ENCODE measurements around the gene CTU2.

The CTU2 gene

DNA sequence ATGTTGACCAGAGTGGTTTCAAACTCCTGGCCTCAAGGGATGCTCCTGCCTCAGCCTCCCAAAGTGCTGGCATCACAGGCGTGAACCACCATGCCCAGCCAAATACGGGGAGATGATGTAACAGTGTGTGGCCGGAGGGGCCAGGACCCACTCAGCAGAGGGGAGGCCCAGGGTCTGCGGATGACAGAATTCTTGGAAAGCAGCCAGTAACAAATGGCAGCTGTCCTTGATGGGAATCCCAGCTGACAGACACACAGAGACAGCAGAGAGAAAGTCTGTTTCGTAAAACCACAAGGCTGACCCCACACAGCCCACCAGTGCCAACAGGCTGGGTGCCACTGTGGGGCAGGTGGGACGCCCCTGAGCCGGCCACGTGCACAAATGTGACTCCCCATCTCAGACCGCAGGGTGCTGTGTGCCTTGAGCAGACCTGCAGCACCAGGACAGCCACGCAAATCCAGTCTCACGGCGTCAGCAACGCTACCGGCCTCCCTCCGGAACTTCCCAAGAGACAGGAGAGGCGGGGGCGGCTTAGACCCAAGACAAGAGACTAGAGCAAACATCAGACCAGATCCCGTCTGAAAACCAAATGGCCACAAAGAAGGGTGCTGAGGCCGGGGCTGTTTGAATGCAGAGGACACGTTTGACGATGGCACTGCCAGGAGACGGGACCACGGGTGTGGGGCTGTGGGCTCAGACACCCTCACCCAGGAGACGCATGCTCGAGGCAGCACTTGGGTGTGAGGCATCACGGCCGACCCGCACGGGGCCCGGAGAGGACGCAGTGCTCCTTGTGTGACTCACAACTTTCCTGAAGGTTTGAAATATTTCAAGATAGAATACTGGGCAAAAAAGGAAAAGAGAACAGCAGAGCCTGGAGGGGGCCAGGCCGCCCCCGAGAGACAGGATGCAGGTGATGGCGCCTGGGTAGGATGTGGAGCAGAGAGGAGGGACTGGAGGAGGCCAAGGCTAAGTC lies 24.6 kb downstream of the CTU2 start:
- TF ChIP-seq, protein P1, sequence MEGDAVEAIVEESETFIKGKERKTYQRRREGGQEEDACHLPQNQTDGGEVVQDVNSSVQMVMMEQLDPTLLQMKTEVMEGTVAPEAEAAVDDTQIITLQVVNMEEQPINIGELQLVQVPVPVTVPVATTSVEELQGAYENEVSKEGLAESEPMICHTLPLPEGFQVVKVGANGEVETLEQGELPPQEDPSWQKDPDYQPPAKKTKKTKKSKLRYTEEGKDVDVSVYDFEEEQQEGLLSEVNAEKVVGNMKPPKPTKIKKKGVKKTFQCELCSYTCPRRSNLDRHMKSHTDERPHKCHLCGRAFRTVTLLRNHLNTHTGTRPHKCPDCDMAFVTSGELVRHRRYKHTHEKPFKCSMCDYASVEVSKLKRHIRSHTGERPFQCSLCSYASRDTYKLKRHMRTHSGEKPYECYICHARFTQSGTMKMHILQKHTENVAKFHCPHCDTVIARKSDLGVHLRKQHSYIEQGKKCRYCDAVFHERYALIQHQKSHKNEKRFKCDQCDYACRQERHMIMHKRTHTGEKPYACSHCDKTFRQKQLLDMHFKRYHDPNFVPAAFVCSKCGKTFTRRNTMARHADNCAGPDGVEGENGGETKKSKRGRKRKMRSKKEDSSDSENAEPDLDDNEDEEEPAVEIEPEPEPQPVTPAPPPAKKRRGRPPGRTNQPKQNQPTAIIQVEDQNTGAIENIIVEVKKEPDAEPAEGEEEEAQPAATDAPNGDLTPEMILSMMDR (IDR thresholded peaks at IDR 0.05; ENCODE audit: control insufficient read depth, extremely low read depth, insufficient read depth): no peak

DNA sequence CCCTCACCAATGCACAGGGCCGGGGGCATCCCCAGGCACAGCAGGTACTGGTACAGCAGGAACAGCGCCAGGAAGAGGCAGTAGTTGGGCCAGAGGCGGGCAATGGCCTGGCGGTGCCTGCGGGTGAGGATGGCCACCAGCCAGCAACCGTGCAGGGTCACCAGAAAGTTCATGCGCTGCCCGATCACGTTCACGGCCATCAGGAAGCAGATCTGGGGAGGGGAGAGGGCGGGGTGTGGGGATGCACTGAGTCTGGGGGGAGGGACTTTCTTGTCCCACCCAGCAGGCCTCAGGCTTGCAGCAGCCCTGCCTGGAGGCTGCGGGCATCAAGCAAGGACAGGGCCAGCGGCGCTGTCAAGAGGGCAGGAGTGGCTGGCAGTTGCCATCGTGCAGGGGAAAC lies 25.4 kb downstream of the CTU2 start:
- DNase-seq (ENCODE audit: low read depth): no peak
- H3K4me3 ChIP-seq (ENCODE audit: low read depth, low read length): no peak overlapping the region
- TF ChIP-seq, protein P1 (IDR thresholded peaks at IDR 0.05; ENCODE audit: control insufficient read depth, extremely low read depth, insufficient read depth): no peak

More for the DNA sequence above, 24.6 kb downstream of the CTU2 start:
- no peak for DNase-seq (ENCODE audit: low read depth)
- H3K4me3 ChIP-seq (ENCODE audit: low read depth, low read length): no peak overlapping the region

DNA sequence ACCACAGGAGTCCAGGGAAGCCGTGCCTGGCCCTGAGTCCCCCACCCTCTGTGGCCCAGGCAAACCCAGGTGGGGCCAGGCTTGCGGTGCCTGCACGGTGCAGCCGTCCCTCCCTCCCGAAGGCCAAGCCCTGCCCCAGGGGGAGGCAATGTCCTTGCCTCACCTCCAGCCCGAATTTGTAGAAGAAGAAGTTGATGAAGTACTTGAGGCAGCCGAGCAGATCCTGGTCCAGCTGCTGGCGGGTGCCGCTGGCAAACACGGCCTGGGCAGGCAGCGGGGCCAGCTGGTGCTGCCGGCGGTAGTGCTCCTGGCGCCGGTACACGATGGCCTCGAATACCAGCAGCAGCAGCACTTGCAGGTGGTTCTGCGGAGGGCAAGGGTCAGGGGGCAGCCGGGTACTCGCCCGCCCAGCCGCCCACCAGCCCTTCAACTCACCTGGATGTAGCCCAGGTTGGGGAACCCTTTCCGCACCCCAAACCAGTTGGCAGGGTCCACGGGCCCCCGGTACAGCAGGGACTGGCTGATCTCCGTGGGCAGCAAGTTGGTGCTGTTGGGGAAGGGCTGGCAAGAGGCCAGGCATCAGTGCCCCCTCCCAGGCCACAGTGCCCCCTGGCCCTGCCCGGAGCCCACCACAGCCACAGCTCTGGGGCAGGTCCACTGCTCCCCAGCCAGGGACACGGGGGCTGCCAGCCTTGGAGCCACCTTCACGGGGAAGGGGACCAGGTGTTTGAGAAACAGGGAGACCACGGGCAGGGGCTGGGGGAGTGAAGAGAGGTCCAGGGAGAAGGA lies 26.1 kb downstream of the CTU2 start:
- TF ChIP-seq, protein P1 (IDR thresholded peaks at IDR 0.05; ENCODE audit: control insufficient read depth, extremely low read depth, insufficient read depth): no peak
- no peak for DNase-seq (ENCODE audit: low read depth)
- H3K4me3 ChIP-seq (ENCODE audit: low read depth, low read length): no peak overlapping the region

DNA sequence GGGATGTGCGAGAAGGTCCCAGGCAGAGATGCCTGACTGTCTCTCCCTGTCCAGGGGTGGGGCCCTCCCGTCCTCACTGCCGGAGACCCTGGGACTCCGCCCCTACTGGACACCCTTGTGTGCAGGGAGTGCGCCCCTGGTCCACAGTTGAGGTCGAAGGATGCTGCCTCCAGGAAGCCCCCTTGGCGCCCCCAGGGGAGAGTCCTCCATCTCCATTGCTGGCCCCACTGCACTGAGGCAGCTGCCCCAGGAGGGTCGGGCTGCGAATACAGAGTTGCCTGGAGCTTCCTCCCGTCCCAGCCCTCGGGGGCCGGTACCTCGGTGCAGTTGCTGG lies 26.6 kb downstream of the CTU2 start:
- DNase-seq (ENCODE audit: low read depth): no peak
- TF ChIP-seq, protein P1 (IDR thresholded peaks at IDR 0.05; ENCODE audit: control insufficient read depth, extremely low read depth, insufficient read depth): no peak
- H3K4me3 ChIP-seq (ENCODE audit: low read depth, low read length): no peak overlapping the region

DNA sequence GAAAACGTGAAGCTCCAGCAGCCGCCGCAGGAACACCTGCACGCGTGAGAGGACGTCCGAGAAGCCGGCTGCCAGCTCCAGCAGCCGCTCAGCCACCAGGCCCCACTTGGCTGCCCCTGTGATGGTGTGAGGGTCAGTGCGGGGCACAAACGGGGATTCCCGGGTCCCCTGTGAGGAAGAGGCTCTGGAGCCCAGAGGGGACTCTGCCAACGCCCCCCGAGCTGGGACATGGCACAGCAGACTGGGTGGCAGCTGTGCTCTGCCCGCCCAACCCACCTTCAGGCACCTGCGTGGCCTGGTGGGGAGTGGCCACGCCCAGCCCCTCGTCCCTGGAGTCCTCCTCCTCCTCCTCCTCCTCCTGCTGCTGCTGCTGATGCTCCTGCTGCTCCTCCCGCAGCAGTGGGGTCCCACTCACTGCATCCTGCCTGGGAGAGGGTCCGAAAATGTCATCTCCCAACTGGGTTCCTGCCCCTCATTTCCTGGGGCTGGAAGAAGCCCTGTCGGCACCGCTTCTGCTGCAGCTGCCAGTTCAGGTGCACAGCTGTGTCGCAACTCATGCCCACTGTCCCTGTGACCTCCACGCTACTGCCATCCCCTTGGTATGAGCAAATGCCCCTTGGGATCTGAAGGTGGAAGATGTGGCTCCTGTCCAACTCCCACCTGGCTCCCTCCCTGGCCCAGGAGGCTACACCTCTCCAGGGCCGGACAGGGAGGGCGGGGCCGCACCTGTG lies 27.5 kb downstream of the CTU2 start:
- TF ChIP-seq, protein P1 (IDR thresholded peaks at IDR 0.05; ENCODE audit: control insufficient read depth, extremely low read depth, insufficient read depth): no peak
- H3K4me3 ChIP-seq (ENCODE audit: low read depth, low read length): no peak overlapping the region
- DNase-seq (ENCODE audit: low read depth): no peak

DNA sequence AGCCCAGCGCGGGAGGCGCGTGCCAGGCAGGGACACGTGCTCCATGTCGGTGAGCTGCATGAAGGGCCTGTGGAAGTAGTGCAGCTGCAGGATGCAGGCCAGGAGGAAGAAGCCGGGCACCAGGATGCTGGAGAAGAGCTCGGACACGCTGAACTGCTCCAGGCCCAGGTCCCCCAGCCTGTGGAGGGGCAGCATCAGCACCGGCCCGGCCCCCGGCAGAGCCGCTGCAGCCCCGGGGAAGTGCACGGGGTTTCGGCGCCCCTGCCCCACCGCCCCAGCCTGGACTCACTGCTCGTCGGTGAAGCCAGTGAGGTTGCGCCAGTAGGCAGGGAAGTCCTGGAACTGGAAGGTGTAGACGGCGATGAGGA lies 28.0 kb downstream of the CTU2 start:
- TF ChIP-seq, protein P1 (IDR thresholded peaks at IDR 0.05; ENCODE audit: control insufficient read depth, extremely low read depth, insufficient read depth): no peak
- no peak for DNase-seq (ENCODE audit: low read depth)
- no peak overlapping the region for H3K4me3 ChIP-seq (ENCODE audit: low read depth, low read length)
